OCI-M1 (cell line): ENCODE measurements around the gene CD46.
"Not testable (repeated sequence)": the region's sequence is repeated elsewhere in the genome, so short reads cannot be mapped to it uniquely, and the experiment has no call there.

Source experiments
- DNase-seq: peaks from one replicate; lab custom pipeline; 2025; lab: John Stamatoyannopoulos, UW

CD46 gene

GRCh38 chr1:207751463-207751789, 428 bp upstream of the CD46 start:
- not testable (repeated sequence) for DNase-seq

DNA sequence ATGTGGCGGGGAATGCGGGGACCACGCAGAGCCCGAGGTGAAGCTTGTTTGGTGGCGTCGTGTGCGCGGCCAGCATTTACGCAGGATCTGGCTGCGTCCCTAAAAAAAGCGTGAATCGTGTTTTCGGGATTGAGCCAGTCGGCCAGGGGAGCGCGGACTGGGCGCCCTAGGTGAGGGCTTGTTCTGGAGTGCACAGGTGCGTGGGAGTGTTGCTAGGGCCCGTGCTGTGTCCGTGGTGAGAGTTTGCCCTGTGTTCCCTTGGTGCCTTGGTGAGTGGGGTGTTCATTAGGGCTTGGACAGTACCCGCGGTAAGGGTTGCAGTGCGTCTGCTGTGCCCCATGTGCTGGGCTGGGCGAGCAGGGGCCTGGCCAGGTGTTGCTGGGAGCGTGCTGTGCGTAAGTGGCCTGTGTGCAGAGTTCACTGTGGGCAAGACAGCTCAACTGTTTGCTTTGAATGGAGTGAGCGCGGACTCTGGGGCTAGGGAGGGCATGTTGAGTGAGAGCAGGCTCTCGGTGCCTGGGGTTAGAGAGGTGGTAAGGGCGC, 673 bp downstream of the CD46 start:
- DNase-seq: peak; percentile 61

GRCh38 chr1:207753611-207754010, 1.8 kb downstream of the CD46 start:
- DNase-seq: peak; percentile 42

- no peak for DNase-seq
Measured at GRCh38 chr1:207754011-207754410, 2.2 kb downstream of the CD46 start.

GRCh38 chr1:207754974-207755700, 3.3 kb downstream of the CD46 start:
- peak; percentile 58 for DNase-seq

GRCh38 chr1:207755846-207756693, 4.2 kb downstream of the CD46 start:
- DNase-seq: no peak

- no peak for DNase-seq
Measured at GRCh38 chr1:207762622-207763021, 10.8 kb downstream of the CD46 start.

- no peak for DNase-seq
Measured at GRCh38 chr1:207763091-207763490, 11.2 kb downstream of the CD46 start.

DNA sequence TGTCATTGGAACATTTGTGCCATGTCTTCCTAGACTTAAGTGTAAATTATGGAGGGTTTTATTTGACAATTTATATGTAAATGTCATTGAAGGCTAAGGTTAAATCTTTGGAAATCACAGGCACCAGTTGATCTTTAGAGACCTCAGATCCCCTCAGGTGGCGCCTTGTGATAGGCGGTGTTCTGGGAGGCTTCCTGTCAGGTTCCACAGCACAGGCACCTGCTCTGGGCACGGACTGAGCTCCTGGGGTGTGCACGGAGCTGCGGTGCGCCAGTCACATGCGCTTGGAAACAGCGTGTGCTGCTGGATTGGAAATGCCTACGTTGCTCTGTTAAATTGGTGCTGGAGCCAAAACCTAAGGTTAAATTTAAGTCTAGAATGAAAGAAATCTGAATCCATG, 12.1 kb downstream of the CD46 start:
- DNase-seq: no peak

- no peak for DNase-seq
Measured at GRCh38 chr1:207766569-207766968, 14.7 kb downstream of the CD46 start.

DNA sequence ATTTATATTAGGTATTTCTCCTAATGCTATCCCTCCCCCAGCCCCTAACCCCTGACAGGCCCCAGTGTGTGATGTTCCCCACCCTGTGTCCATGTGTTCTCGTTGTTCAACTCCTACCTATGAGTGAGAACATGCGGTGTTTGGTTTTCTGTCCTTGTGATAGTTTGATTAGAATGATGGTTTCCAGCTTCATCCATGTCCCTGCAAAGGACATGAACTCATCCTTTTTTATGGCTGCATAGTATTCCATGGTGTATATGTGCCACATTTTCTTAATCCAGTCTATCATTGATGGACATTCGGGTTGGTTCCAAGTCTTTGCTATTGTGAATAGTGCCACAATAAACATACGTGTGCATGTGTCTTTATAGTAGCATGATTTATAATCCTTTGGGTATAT, 18.7 kb downstream of the CD46 start:
- not testable (repeated sequence) for DNase-seq

DNA sequence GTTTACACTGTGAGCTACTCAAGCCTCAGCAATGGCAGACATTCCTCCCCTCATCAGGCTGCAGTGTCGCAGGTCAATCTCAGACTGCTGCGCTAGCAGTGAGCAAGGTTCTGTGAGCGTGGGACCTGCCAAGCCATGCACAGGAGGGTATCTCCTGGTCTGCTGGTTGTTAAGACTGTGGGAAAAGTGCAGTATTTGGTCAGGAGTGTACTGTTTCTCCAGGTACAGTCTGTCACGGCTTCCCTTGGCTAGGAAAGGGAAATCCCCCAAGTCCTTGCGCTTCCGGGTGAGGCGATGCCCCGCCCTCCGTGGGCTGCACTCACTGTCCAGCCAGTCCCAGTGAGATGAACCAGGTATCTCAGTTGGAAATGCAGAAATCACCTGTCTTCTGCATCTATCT, 24.2 kb downstream of the CD46 start:
- DNase-seq: not testable (repeated sequence)

GRCh38 chr1:207777412-207777811, 25.6 kb downstream of the CD46 start:
- not testable (repeated sequence) for DNase-seq

GRCh38 chr1:207779008-207779407, 27.2 kb downstream of the CD46 start:
- DNase-seq: peak; percentile 85

DNA sequence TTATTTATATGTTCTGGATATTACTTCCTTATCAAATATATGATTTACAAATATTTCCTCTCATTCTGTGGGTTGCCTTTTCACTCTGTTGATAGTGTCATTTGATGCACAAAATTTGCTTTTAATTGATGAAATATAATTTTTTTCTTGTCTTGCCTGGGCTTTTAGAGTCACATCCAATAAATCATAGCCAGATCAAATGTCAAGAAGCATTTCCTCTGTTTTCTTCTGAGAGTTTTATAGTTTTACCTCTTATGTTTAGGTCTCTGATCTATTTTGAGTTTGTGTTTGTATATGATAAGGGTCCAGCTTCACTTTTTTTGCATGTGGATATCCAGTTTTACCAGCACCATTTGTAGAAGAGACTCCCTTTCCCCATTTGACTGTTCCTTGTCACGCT, 29.5 kb downstream of the CD46 start:
- DNase-seq: peak; percentile 23

- DNase-seq: no peak
Measured at GRCh38 chr1:207787776-207788175, 35.9 kb downstream of the CD46 start.

- no peak for DNase-seq
Measured at GRCh38 chr1:207789386-207789785, 37.5 kb downstream of the CD46 start.

GRCh38 chr1:207789792-207790787, 38.2 kb downstream of the CD46 start:
- no peak for DNase-seq

- DNase-seq: no peak
Measured at GRCh38 chr1:207791290-207791689, 39.4 kb downstream of the CD46 start.

GRCh38 chr1:207793327-207793726, 41.5 kb downstream of the CD46 start:
- DNase-seq: no peak

GRCh38 chr1:207794861-207795260, 43.0 kb downstream of the CD46 start:
- no peak for DNase-seq
